RCC 7860 (cell line): ENCODE data around the gene PLA2G4B.
A peak's percentile ranks its signal among the peaks of the same experiment; 100 is the strongest.

Experiments
- DNase-seq: peaks from one replicate; pipeline ENCODE4 v3.0.0-alpha.2; 2015; ENCODE audit warnings: low spot score
- FAIRE-seq: peaks from 2 replicates; lab custom pipeline; 2012; peaks lifted over from hg19 to GRCh38; lab: Jason Lieb, UNC

PLA2G4B gene

GRCh38 chr15:41838400-41838897 is at the start of gene PLA2G4B:
Gene PLA2G4B, plus strand, starts transcription at chr15:41838847. Its CDS starts 67 bp downstream, at chr15:41838914.
- DNase-seq (no peak), FAIRE-seq (no peak)

GRCh38 chr15:41789236-41789635 is 49.4 kb upstream of the PLA2G4B start:
- FAIRE-seq (no peak), DNase-seq (no peak)

- no peak for FAIRE-seq
- no peak for DNase-seq
Observed at GRCh38 chr15:41789662-41790061, 49.0 kb upstream of the PLA2G4B start.

GRCh38 chr15:41790169-41790568 is 48.5 kb upstream of the PLA2G4B start:
- no peak for DNase-seq
- no peak for FAIRE-seq

GRCh38 chr15:41790756-41791546 is 47.7 kb upstream of the PLA2G4B start:
- DNase-seq (peak; percentile 17), FAIRE-seq (no peak)

GRCh38 chr15:41791547-41791937 is 47.1 kb upstream of the PLA2G4B start:
- DNase-seq (no peak), FAIRE-seq (no peak)

GRCh38 chr15:41792000-41792637 is 46.5 kb upstream of the PLA2G4B start:
- FAIRE-seq, result no peak
- no peak for DNase-seq

GRCh38 chr15:41794081-41794480 is 44.6 kb upstream of the PLA2G4B start:
- no peak for FAIRE-seq
- DNase-seq, result no peak

GRCh38 chr15:41795996-41796856 is 42.4 kb upstream of the PLA2G4B start:
- FAIRE-seq, result no peak
- DNase-seq, result no peak

GRCh38 chr15:41797201-41797944 is 41.3 kb upstream of the PLA2G4B start:
- DNase-seq, result no peak
- FAIRE-seq, result no peak

GRCh38 chr15:41798607-41799487 is 39.8 kb upstream of the PLA2G4B start:
- DNase-seq, result no peak

GRCh38 chr15:41799488-41799805 is 39.2 kb upstream of the PLA2G4B start:
- DNase-seq, result no peak
- FAIRE-seq, result no peak

More at GRCh38 chr15:41798607-41799487, 39.8 kb upstream of the PLA2G4B start:
- no peak for FAIRE-seq

GRCh38 chr15:41801185-41801584 is 37.5 kb upstream of the PLA2G4B start:
- FAIRE-seq (no peak), DNase-seq (no peak)

GRCh38 chr15:41801850-41802455 is 36.7 kb upstream of the PLA2G4B start:
- FAIRE-seq (peak; percentile 79), DNase-seq (peak; percentile 28)

- FAIRE-seq (no peak), DNase-seq (no peak)
Observed at GRCh38 chr15:41804361-41804760, 34.3 kb upstream of the PLA2G4B start.

GRCh38 chr15:41804916-41805666 is 33.6 kb upstream of the PLA2G4B start:
- DNase-seq (no peak), FAIRE-seq (no peak)

GRCh38 chr15:41805711-41806110 is 32.9 kb upstream of the PLA2G4B start:
- FAIRE-seq, result no peak

More at GRCh38 chr15:41805711-41806110, 32.9 kb upstream of the PLA2G4B start:
- no peak for DNase-seq
